Endometrial microvascular endothelial cells (primary cell): ENCODE measurements around the gene LRRC15. TPM values are rescaled to one million over a fixed set of nuclear protein-coding genes. Genes with fewer than 3 reads are reported as not detected.

Experiments used
- in situ Hi-C: cut with HindIII; loops from 2 replicates; pipeline ENCODE4 v1.10.0; 2017; ENCODE audit warnings: low sequenced_read_pairs, low pct_unique_long_range_greater_than_20kb; ENCODE audit errors: inconsistent ontology term
- total RNA-seq: library from RNA; depleted of rRNA; stranded (reverse); fragments of >200 nt; gene quantifications from one replicate; pipeline ENCODE4 v1.2.3, GENCODE V29; 2015; ENCODE audit errors: inconsistent ontology term

LRRC15 gene
- total RNA-seq, 1 donor from 2014 or later = not detected

GRCh38 chr3:194342861-194343560, 26.5 kb downstream of the LRRC15 start:
- in situ Hi-C loops = no loop called here

DNA sequence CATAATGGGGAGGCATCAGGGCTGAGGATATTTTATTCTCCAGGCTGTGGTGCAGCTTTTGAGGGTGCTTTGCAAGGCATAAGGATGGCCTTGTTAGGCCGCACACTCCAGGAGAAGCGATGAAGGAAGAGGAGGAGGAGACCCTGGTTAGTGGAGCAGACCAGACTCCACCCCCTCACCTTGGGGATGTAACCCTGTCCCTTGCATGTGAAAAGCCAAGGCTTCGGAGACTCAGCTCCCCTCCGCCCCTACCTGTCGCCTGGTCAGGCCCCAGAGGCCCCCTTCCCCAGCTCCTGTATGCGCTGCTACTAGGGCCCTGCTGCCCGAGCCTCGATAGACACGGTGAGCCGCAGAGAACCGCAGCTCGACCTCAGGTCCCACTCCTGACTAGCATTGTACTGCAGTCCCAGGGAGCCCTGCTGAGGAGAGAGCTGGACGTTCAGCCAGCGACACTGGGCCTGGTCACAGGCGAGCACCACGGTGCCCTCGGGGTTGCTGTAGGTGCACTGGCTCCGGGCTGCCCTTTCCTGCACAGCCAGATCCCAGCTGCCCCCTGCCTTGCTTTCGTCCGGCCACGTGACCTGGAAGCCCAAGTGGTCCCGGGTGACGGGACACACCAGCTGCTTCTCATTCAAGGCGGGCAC, 28.7 kb downstream of the LRRC15 start:
- in situ Hi-C loops = no loop called here

- in situ Hi-C loops = no loop called here
Measured at GRCh38 chr3:194339840-194340239, 29.7 kb downstream of the LRRC15 start.

DNA sequence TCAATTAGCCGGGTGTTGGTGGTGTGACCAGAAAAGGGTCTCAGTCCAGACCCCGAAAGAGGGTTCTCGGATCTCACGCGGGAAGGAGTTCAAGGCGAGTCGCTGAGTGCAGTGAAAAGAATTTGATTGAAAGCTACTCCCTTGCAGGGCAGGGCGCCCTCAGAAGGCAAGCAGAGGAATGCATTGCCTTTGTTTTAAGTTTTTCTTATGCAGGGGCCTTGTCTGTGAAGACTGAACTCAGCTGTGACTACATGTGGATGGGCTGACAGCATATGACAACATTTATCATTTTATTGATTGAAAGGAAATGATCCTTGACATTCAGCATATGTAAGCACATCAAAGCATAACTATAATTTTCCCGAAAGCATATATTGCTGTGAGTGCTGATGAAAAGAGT, 30.2 kb downstream of the LRRC15 start:
- in situ Hi-C loops = no loop called here

GRCh38 chr3:194337965-194338753, 31.4 kb downstream of the LRRC15 start:
- in situ Hi-C loops = no loop called here

DNA sequence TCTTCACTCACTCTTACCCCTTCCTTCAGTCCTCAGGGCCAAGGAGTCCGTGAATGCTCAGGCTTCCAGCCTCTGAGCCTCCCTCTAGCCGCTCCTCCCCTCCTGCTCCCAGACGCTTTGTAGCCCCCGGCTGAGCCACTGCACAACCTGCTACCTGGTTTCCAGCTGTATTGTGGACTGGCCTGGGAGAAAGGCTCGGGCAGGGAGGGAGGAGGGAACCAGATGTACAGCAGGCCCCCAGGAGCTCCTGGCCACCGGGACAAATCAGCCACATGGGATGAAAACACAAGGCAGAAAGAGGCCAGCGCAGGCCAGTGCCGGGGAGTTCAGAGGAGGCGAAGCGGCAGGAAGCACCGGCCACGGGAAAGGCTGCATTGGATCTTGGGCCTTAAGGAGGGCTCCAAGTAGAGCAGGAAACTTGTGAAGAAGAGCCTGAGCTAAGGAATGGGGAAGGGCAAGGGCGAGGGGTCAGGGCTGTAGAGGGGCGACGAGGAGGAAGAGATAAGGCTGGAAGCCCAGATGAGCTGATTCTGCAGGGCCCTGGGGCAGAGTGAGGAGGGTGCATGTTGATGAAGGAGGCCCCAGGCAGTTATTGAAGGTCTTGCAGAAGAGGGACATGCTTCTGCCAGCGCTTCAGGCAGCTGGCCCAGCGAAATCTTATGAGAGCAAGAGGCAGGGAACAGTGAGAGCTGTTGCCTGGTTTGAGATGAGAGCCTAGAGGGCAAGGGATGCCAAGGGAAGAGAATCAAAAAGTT, 32.8 kb downstream of the LRRC15 start:
- in situ Hi-C loops = no loop called here

DNA sequence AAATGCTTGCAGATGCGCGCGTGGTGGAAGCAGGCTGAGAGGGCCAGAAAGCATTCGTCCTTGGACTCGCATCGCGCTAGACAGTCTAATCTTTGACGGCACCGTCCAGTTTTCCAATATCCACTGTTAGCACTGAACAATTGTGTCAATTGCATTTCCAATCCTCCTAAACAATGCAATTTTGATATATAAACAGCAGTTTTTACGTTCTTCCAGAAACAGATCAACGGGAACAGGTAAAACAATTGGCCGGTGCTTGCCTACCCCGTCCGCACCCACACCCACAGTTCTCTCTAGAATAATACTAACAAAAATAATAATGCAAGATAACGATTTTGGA, 35.6 kb downstream of the LRRC15 start:
- in situ Hi-C loops = no loop called here

DNA sequence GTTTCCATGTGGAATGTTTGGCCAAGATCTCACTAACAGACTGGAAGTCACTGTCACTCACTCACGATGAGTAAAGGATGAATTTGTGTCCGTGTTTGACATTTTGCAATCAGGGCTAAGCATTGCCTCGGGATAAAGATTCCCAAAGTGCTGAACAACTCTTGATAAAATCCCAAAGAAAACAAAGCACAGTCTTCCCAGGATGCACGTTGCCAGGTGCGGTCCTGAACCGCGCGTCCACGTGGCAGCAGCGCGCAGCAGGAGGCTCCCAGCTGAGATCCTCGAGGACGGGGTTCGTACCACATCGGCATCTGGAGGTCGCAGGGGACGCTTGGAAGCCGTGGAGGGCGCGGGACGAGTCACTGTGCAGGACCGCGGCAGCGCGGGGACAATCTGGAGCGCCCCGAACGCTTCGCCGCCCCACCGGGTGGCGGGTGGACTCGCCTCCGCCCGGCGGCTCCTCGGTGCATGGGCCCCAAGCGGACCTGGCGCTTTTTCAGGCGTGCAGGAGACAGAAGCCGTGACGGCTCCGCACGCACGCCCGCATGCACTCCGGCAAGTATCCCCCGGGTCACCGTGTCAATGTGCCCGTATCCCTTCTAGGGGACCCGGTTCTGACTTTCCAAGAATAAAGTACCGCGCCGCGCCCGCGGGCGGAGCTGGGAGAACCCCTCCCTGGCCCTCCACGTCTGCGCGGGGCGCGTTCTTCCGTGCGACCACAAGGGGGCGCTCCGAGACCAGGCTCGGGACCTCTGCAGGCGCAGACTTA, 36.1 kb downstream of the LRRC15 start:
- in situ Hi-C loops = no loop called here

DNA sequence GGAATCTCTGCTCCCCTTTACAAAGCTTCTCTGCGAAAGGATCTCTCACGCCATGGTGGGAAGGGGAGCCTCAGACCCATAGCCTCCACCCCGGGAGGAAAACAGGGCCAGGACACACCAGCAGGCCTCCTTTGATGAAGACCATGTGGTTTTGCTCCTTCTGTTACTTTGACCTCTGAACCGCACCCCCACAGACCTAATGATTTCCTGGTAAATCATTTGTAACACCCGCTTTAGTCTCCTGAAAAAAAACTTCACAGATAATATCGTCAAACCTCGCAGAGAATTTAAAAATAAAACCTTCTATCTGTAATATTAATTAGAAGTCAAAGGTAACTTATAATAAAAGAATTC, 36.7 kb downstream of the LRRC15 start:
- in situ Hi-C loops = no loop called here

DNA sequence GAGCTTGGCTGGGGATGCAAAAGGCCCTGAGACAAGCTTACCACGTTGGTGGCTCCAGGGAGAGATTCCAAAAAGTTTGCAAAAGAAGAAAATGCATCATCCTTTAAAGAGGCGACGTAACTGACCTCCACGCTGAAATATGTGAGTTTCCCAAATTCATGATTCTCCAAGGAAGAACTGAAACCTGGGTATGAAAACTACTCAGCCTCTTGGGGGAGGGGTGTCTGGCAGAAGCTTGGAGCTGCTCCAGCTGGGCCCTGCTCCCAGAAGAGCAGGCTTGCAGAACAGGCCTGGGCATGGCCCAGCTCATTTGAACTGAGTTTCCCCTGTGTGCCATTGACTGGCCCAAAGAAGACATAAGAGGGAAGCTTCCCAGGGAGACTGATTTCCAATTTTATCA, 39.0 kb downstream of the LRRC15 start:
- in situ Hi-C loops = no loop called here

- in situ Hi-C loops = no loop called here
Measured at GRCh38 chr3:194330160-194330559, 39.4 kb downstream of the LRRC15 start.

DNA sequence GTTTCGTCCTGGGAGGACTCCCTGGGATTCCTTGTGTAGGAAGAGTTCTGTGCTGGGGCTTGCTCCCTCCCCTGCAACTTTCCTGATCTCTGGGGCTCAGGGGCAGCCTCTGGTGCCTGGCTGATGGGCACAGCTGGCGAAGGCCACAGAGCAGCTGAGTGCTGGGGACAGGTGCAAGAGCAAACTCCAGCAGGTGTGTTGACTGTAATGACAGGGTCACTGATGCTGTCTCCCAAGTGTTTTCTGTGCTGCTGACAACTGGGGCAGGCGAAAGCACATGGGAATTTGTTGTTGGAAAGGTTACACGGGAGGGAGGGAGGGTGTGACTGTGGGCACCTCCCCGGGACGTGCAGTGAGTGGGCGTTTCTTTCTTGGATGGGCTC, 40.0 kb downstream of the LRRC15 start:
- in situ Hi-C loops = no loop called here

DNA sequence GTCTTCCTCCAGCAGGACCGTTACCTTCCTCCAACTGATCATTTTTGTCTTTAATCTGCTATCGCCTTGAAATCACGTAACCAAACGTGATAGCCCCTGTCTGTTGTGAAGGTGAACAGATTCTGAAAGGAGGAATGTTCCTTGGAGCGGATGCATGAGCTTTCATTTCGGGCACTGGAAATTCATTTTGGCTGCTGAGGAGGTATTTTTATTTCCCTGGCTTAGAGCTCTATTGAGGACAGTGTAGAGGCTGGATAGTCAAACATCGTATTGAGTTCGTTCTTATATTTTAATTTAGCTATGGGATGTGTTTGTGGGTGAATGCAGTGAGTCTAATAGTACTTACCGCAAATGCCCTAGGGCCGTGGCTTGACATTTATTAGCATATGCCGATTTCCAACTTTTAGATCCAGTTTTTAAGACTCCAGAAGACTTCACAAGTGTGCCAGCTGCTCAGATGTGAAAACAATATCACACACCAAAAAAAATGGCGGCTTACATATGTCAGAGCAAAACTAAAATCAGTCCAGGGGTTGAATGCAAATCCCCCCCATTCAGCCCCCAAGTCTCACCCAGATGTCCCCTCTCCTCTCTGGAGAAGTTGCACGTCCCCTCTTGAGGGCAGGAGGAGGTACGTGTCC, 40.5 kb downstream of the LRRC15 start:
- in situ Hi-C loops = no loop called here

DNA sequence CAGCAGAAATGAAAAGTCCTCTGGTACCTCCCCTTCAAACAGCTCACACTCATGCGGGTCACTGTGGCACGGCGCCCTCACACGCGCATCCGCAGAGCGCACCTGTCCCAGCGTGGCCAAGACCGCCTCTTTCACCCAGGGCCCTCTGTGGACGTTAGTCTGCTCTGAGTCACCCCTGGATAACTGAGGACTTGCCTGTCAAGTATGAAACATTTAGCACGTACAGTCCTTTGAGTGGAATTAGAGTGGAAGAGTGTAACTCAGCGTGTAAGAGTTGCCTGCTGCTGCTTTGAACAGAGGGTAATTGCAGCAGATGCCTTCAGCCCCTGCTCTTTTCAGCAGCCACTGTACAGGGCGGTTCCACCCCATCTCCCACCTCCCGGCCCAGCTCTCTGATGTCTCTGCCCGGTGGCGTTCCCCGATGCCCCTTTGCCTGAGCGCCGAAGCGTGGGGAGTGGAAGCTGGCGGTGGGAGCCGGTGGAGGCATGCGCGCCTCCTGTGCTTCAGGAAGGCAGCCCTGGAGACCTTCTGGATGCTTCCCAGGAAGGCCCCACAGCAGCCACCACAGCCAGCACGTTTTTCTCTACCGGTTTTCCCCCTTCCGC, 41.4 kb downstream of the LRRC15 start:
- in situ Hi-C loops = no loop called here

- in situ Hi-C loops = no loop called here
Measured at GRCh38 chr3:194327218-194328052, 42.1 kb downstream of the LRRC15 start.

DNA sequence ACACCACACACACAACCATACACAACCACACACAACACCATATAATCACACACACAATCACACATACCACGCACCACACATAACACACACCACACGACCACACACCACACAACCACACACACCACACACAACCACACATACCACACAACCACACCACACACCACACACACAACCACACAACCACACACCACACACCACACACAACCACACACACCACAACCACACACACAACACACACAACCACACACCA, 42.6 kb downstream of the LRRC15 start:
- in situ Hi-C loops = no loop called here

GRCh38 chr3:194326192-194326967, 43.2 kb downstream of the LRRC15 start:
- in situ Hi-C loops = no loop called here
